Glomerular visceral epithelial cell (primary cell): ENCODE data around the gene PLEKHG3.
A peak's percentile ranks its signal among the peaks of the same experiment; 100 is the strongest.
"Not testable (repeated sequence)": the region's sequence is repeated elsewhere in the genome, so short reads cannot be mapped to it uniquely, and the experiment has no call there.

Source experiments
- DNase-seq: peaks from one replicate; pipeline ENCODE4 v3.0.0-alpha.2; 2016; ENCODE audit errors: extremely low spot score

PLEKHG3 gene

GRCh38 chr14:64704143-64704742, at the start of gene PLEKHG3:
Gene PLEKHG3 (plus strand): TSS chr14:64704424. CDS start chr14:64727632, 23,208 bp downstream.
- DNase-seq: peak; percentile 89

DNA sequence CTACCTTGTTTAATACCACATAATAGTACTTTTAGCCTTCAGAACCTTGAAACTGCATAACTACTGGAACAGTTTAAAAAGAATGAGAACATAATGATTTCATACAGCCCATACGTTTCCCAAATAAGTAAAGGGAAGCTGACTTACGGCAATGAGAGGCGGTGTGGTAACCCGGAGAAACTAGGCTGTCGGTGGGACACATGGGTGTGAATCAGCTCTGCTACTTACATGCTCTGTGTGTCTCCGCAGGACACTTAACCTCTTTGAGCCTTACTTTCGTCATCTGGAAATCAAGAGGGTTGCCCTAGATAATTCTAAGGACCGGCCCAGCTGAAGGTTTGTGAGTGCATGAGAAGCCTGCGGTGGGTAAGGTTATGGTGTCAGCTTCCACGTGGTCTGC, 49.3 kb upstream of the PLEKHG3 start:
- DNase-seq: no peak

DNA sequence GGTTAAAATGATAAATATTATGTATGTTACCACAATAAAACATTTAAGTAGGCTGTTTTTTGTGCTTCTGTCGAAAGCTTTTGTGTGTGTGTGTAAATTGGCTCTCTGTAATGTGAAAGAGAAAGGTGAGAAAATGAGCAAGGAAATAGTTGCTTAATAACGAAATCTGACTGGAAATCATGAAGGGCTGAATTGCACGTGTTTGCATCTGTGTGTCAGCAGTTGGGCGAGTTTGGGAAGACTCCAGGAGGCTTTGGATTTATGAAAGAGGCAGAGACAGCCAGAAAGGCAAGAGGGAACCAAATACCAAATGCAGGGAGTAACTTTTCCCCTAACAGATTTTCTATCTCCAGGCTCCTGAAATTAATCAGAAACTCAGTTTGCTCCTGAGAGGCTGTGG, 47.2 kb upstream of the PLEKHG3 start:
- DNase-seq: no peak

GRCh38 chr14:64658201-64658600, 46.0 kb upstream of the PLEKHG3 start:
- no peak for DNase-seq

GRCh38 chr14:64658700-64659264, 45.4 kb upstream of the PLEKHG3 start:
- DNase-seq: not testable (repeated sequence)

- no peak for DNase-seq
Measured at GRCh38 chr14:64659366-64659765, 44.9 kb upstream of the PLEKHG3 start.

DNA sequence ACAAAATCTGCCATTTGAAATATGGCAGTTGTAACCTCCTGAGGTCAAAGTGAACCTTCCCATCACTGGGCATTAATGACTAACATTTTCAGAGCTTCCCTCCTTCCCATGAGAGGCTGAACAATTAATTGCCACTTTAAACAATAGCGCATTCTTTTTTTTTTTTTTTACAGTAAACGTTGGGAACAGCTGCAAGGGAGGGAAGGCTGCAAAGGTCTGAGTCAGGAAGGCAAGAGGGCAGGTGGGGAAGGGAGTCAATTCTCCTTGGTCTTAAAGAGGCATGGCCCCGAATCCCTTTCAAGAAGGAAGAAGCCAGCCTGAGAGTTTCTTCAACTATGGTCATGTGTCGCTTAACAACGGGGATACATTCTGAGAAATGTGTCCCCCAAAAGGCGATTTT, 41.0 kb upstream of the PLEKHG3 start:
- DNase-seq: no peak

- DNase-seq: peak; percentile 72
Measured at GRCh38 chr14:64671591-64671990, 32.6 kb upstream of the PLEKHG3 start.

DNA sequence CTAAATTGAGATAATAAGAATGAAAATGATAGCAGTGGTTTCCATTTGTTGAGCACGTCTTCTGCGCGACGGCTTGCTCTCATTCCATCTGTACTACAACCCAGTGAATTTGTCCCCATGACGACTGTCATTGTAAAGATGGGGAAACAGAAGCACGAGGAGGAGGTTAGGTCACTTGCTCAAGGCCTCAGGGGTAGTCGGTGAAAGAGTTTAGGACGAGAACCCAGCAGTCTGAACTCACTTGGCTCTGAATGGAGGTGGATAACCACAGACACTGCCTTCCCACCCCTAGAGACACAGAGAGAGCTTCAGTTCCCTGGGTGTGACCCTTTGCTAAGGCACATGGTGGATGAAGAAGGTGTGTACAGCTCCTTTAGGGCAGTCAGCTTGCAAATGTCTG, 30.9 kb upstream of the PLEKHG3 start:
- no peak for DNase-seq

DNA sequence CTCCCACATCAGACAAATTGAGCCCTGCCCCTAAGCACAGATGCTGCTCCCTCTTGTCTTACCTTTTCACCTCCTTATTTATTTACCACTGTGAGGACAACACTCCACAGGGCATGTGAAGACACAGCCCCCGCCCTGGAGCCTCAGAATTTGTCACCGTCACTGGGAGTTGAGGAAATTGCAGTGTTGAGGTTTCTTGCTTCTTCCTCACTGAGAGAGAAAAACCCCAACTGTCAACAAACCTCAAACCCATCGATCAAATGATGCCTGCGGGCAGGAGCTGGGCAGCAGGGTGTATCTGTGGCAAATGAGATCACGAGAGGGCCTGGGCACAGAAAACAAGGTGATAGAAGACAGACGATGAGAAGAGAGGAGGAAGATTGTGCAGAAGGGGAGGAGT, 30.5 kb upstream of the PLEKHG3 start:
- DNase-seq: peak; percentile 92

GRCh38 chr14:64674829-64675228, 29.4 kb upstream of the PLEKHG3 start:
- no peak for DNase-seq

DNA sequence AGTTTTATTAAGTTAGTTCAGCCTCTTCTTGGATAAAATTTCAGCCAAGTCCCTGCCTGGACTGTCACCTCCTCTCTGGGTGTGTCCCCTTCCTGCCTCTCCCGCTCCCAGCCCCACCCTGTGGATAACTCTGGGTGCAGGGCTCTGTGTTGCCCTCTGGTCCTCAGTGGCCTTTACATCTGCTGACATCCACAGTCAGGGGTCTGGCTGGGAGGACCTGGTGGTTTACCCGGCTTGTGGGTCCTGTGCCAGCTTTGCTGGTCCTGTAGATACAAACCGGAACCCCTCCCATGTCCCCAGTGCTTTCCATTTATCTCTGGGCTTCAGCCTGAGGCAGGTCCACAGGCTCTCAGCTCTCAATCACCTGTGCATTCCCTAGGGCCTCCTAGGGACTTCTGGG, 28.9 kb upstream of the PLEKHG3 start:
- DNase-seq: no peak

GRCh38 chr14:64676410-64677008, 27.7 kb upstream of the PLEKHG3 start:
- peak; percentile 29 for DNase-seq

DNA sequence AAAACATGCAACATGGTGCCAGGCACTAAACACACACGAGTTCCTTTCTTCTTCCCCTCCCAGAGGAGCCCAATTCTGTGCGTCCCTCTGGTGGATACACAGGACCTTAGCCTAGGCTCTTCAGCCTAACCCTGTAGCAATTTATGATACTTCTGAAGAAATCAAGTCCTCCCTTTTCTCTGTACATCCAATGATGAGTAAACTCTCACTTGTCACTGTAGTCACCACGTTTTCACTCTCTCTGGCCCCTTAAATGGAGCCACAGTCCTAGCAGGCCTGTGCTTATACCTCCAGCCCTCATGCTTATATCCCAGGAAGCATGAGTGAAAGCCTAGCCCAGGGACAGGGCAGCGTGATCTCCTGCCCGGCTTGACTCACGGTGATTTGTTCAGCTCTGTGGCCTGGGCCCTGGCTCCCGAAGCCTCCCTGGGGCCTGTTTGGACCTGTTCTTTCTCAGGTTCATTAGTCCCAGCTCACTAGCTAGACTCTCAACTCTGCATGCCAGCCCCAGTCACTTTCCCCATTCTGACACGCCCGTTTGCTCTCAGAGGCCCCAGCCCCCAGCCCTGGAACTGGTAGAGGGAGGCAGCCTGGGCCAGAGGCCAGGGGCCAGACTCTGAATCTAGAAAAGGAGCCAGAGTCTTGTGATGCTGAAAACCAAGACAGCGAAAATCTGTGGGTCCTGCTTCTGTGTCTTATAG, 24.1 kb upstream of the PLEKHG3 start:
- peak; percentile 94 for DNase-seq

DNA sequence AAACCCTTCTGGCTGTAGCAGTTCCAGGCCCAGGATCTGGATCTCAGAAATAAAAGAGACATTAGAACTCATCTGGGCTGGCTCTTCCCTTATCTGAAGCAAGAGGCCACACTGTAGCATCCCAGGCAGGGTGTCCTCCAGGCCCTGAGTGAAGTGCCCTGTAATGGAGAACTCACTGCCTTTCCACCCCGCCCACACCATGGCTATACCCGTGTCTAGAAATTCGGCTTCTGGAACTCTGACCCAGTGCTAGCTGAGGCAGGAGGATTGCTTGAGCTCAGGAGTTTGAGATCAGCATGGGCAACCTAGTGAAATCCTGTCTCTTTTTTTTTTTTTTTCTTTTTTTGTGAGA, 23.5 kb upstream of the PLEKHG3 start:
- no peak for DNase-seq

GRCh38 chr14:64681796-64682710, 22.2 kb upstream of the PLEKHG3 start:
- peak; percentile 80 for DNase-seq

GRCh38 chr14:64682843-64683242, 21.4 kb upstream of the PLEKHG3 start:
- DNase-seq: no peak

GRCh38 chr14:64683264-64683663, 21.0 kb upstream of the PLEKHG3 start:
- no peak for DNase-seq

GRCh38 chr14:64684091-64684490, 20.1 kb upstream of the PLEKHG3 start:
- peak; percentile 34 for DNase-seq

DNA sequence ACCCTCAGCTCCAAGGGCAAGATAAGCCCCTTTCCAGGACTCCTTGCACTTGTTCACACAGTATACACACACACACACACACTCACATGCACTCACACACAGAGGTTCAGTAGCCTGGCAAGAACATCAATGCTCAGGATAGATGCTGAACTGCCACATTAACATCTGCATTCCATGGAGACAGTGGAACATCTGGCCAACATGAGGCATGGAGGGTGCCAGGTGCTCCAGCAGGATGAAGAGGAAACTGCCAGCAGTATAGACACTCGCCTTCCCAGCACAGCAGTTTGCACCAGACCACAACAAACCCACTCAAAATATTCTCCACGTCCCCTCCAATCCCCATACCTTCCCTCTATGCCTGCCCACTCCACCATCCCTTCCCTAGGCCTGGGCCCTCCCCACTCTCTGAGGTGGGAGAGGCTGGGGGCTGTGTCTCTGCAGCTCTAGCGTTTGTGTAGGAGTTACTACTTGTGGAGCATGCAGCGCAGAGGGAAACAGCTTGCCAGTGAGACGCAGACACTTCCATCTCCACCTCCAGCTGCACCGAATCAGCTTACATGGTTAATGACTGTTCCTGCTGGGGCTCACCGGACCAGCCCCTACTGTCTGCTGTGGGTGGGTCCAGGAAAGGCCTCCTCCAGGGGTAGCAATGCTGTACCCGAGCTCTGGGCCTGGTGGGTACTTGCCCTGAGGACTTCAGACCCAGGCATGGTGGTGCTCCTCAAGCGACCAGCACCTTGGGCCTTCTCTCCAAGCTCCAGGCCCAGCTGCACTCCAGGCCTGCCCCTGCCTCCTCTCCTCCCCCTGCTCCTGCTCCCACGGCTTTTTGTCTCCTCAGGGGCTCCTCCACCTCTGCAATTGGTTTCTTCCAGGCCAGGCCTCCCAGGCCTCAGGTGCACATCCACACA, 18.6 kb upstream of the PLEKHG3 start:
- no peak for DNase-seq

- no peak for DNase-seq
Measured at GRCh38 chr14:64686282-64686615, 18.0 kb upstream of the PLEKHG3 start.
